H9 (cell line): ENCODE measurements around the gene KIF19. TPM values are rescaled to one million over a fixed set of nuclear protein-coding genes. Genes with fewer than 3 reads are reported as not detected.

Experiments used
- DNase-seq: peaks from one replicate; pipeline ENCODE4 v3.0.0-alpha.2; 2017
- H2AFZ ChIP-seq: one replicate; pipeline ENCODE4 v1.6.1; 2013; ENCODE audit warnings: mild to moderate bottlenecking, low read length, control low read depth, moderate library complexity
- H2AK5ac ChIP-seq: 2 replicates; pipeline ENCODE4 v1.6.1; 2013; ENCODE audit warnings: low read length, control low read depth, mixed read lengths; ENCODE audit not compliant: insufficient read length
- H2BK120ac ChIP-seq: one replicate; pipeline ENCODE4 v1.6.1; 2013; ENCODE audit warnings: low read depth, mild to moderate bottlenecking, low read length, control low read depth, inconsistent platforms; ENCODE audit not compliant: poor library complexity, severe bottlenecking
- H2BK12ac ChIP-seq: 2 replicates; pipeline ENCODE4 v1.6.1; 2013; ENCODE audit warnings: low read length, control low read depth, mixed read lengths, low read depth; ENCODE audit not compliant: insufficient read length
- H2BK15ac ChIP-seq: 2 replicates; pipeline ENCODE4 v1.6.1; 2013; ENCODE audit warnings: low read depth, low read length, control low read depth
- H2BK20ac ChIP-seq: one replicate; pipeline ENCODE4 v1.6.1; 2013; ENCODE audit warnings: low read depth, mild to moderate bottlenecking, low read length, control low read depth, inconsistent platforms; ENCODE audit not compliant: poor library complexity, severe bottlenecking
- H2BK5ac ChIP-seq: 2 replicates; pipeline ENCODE4 v1.6.1; 2013; ENCODE audit warnings: low read length, control low read depth, mixed read lengths; ENCODE audit not compliant: insufficient read length
- H3K14ac ChIP-seq: 2 replicates; pipeline ENCODE4 v1.6.1; 2013; ENCODE audit warnings: low read length, control low read depth; ENCODE audit not compliant: insufficient read depth
- H3K18ac ChIP-seq: 2 replicates; pipeline ENCODE4 v1.6.1; 2013; ENCODE audit warnings: low read depth, mild to moderate bottlenecking, mixed read lengths, low read length, control low read depth; ENCODE audit not compliant: insufficient read length
- H3K23ac ChIP-seq: 2 replicates; pipeline ENCODE4 v1.6.1; 2013; ENCODE audit warnings: low read length, control low read depth, mixed read lengths, low read depth; ENCODE audit not compliant: insufficient read length
- H3K23me2 ChIP-seq: 2 replicates; pipeline ENCODE4 v1.6.1; 2013; ENCODE audit warnings: low read depth, mild to moderate bottlenecking, mixed read lengths, low read length, control low read depth; ENCODE audit not compliant: insufficient read length, poor library complexity, severe bottlenecking
- H3K27ac ChIP-seq: 2 replicates; pipeline ENCODE4 v1.5.1; 2013; ENCODE audit warnings: low read length, control low read depth, mixed read lengths, low read depth; ENCODE audit not compliant: insufficient read length
- H3K27me3 ChIP-seq: 2 replicates; pipeline ENCODE4 v1.6.1; 2013; ENCODE audit warnings: low read length, control low read depth, inconsistent platforms; ENCODE audit not compliant: insufficient read depth
- H3K4ac ChIP-seq: 2 replicates; pipeline ENCODE4 v1.6.1; 2013; ENCODE audit warnings: low read depth, mild to moderate bottlenecking, control low read depth, inconsistent platforms, low read length, moderate library complexity
- H3K4me1 ChIP-seq: 2 replicates; pipeline ENCODE4 v1.6.1; 2013; ENCODE audit warnings: low read length, control low read depth, inconsistent platforms; ENCODE audit not compliant: insufficient read depth
- H3K4me2 ChIP-seq: 2 replicates; pipeline ENCODE4 v1.6.1; 2013; ENCODE audit warnings: low read length, control low read depth, mixed read lengths; ENCODE audit not compliant: insufficient read length, insufficient read depth
- H3K56ac ChIP-seq: 2 replicates; pipeline ENCODE4 v1.6.1; 2013; ENCODE audit warnings: low read depth, mild to moderate bottlenecking, mixed read lengths, low read length, control low read depth; ENCODE audit not compliant: insufficient read length
- H3K79me1 ChIP-seq: 2 replicates; pipeline ENCODE4 v1.6.1; 2013; ENCODE audit warnings: low read depth, mild to moderate bottlenecking, moderate library complexity, low read length, control low read depth, inconsistent platforms; ENCODE audit not compliant: insufficient read depth, poor library complexity, severe bottlenecking
- H3K79me2 ChIP-seq: 2 replicates; pipeline ENCODE4 v1.6.1; 2013; ENCODE audit warnings: low read length, control low read depth, inconsistent platforms; ENCODE audit not compliant: insufficient read depth
- H3K9ac ChIP-seq: 2 replicates; pipeline ENCODE4 v1.6.1; 2013; ENCODE audit warnings: low read length, control low read depth, mixed read lengths; ENCODE audit not compliant: insufficient read length; ENCODE audit errors: extremely low read depth
- H3K9me3 ChIP-seq: one replicate; pipeline ENCODE4 v1.6.1; 2013; ENCODE audit warnings: low read depth, low read length, inconsistent platforms; ENCODE audit not compliant: control insufficient read depth
- H3T11ph ChIP-seq: one replicate; pipeline ENCODE4 v1.6.1; 2013; ENCODE audit warnings: mild to moderate bottlenecking, low read length, control low read depth, inconsistent platforms
- H4K20me1 ChIP-seq: one replicate; pipeline ENCODE4 v1.6.1; 2013; ENCODE audit not compliant: control insufficient read depth, insufficient read length, insufficient read depth
- H4K5ac ChIP-seq: 2 replicates; pipeline ENCODE4 v1.6.1; 2013; ENCODE audit warnings: low read depth, mild to moderate bottlenecking, mixed read lengths, low read length, control low read depth; ENCODE audit not compliant: insufficient read length
- H4K8ac ChIP-seq: replicated peaks from 2 replicates; pipeline ENCODE4 v1.6.1; 2013; ENCODE audit warnings: low read length, control low read depth, mixed read lengths, low read depth; ENCODE audit not compliant: insufficient read length
- H4K91ac ChIP-seq: 2 replicates; pipeline ENCODE4 v1.6.1; 2013; ENCODE audit warnings: low read depth, mild to moderate bottlenecking, moderate library complexity, mixed read lengths, low read length, control low read depth; ENCODE audit not compliant: insufficient read length
- H3K27ac Mint-ChIP-seq, 3 experiments: 2 replicates in 2 of 3; 3 replicates in 1 of 3; pipeline ENCODE4 v1.8.0; 2020 to 2021; ENCODE audit warnings: mixed read lengths in 3 of 3, mild to moderate bottlenecking in 1 of 3, moderate library complexity in 1 of 3
- H3K27me3 Mint-ChIP-seq: 2 replicates; pipeline ENCODE4 v1.8.0; 2021; ENCODE audit warnings: low read depth, mild to moderate bottlenecking, moderate library complexity, mixed read lengths
- H3K36me3 Mint-ChIP-seq, 3 experiments: 2 replicates in 2 of 3; 3 replicates in 1 of 3; pipeline ENCODE4 v1.8.0; 2020 to 2021; ENCODE audit warnings: low read depth in 3 of 3, mixed read lengths in 3 of 3; ENCODE audit not compliant: insufficient read depth in 1 of 3
- H3K4me1 Mint-ChIP-seq, 2 experiments: 2 replicates each; pipeline ENCODE4 v1.8.0; 2020; ENCODE audit warnings: mixed read lengths in 2 of 2
- H3K4me3 Mint-ChIP-seq, 2 experiments: 2 replicates in 1 of 2; 3 replicates in 1 of 2; pipeline ENCODE4 v1.8.0; 2020 to 2021; ENCODE audit warnings: mild to moderate bottlenecking in 2 of 2, mixed read lengths in 2 of 2, moderate library complexity in 1 of 2
- H3K9me3 Mint-ChIP-seq, 2 experiments: 2 replicates in 1 of 2; 3 replicates in 1 of 2; pipeline ENCODE4 v1.8.0; 2020; ENCODE audit warnings: mild to moderate bottlenecking in 2 of 2, mixed read lengths in 2 of 2, moderate library complexity in 1 of 2
- CTCF ChIP-seq: fragments of 200-600 bp; sonication (generic); conservative IDR thresholded peaks from 3 replicates; pipeline ENCODE4 v1.8.0; 2021; ENCODE audit warnings: antibody characterized with exemption, mild to moderate bottlenecking
- WGBS: extraction: QIAGEN DNeasy Blood & Tissue Kit; methylation state at CpG from one replicate; pipeline ENCODE4 v1.1.7; 2013; ENCODE audit warnings: missing lambda C conversion rate, low lambda C conversion rate, mixed read lengths; ENCODE audit not compliant: insufficient read length; ENCODE audit errors: extremely low coverage; 5-methylcytosine and 5-hydroxymethylcytosine counted together
- total RNA-seq: library from RNA; stranded (reverse); gene quantifications from 2 replicates; pipeline ENCODE4 v1.2.1, GENCODE V29; 2021

KIF19 gene
- total RNA-seq, 1 experiment from 2014 or later, result 0.13 TPM

- Histone ChIP-seq H3T11ph (no peak overlapping the region), H2BK15ac (no peak overlapping the region), H2BK20ac (no peak overlapping the region), H3K27ac (no peak overlapping the region), H4K8ac (no peak overlapping the region), H2BK12ac (no peak overlapping the region), H3K9me3 (no peaks in the 10 kb centered on the region), H3K4me2 (no peak overlapping the region), H3K23me2 (peaks cover 4% of the 10 kb centered on the region), H4K20me1 (no peaks in the 10 kb centered on the region), H2AFZ (no peak overlapping the region), H4K5ac (no peak overlapping the region), H3K79me1 (no peaks in the 10 kb centered on the region), H2AK5ac (no peak overlapping the region), H3K4me1 (no peaks in the 10 kb centered on the region), H3K9ac (no peak overlapping the region), H3K23ac (no peak overlapping the region), H3K27me3 (no peaks in the 10 kb centered on the region), H4K91ac (no peak overlapping the region), H3K18ac (no peak overlapping the region), H3K14ac (no peak overlapping the region), H3K4ac (no peak overlapping the region), H2BK120ac (no peak overlapping the region), H3K79me2 (no peaks in the 10 kb centered on the region), H2BK5ac (no peak overlapping the region), H3K56ac (no peak overlapping the region)
- WGBS, result no CpG with 5 or more reads among the region's 9 CpGs
- no peak for TF ChIP-seq CTCF
- no peak for DNase-seq
- Mint-ChIP-seq H3K4me1 (peaks cover 5 to 11% of the 10 kb centered on the region in 2 experiments; a peak in 3 of 4 replicates), H3K36me3 (no peaks in the 10 kb centered on the region), H3K9me3 (no peaks in the 10 kb centered on the region), H3K4me3 (no peak overlapping the region), H3K27ac (no peak overlapping the region), H3K27me3 (peaks cover 26% of the 10 kb centered on the region)
These were observed 45.9 kb upstream of the KIF19 start for GRCh38 chr17:74280093-74280513.
